Measurements from ENCODE around the gene OGT. TPM values are rescaled to one million over a fixed set of nuclear protein-coding genes. Genes with fewer than 3 reads are reported as not detected.
"Not testable (repeated sequence)": the region's sequence is repeated elsewhere in the genome, so short reads cannot be mapped to it uniquely, and the experiment has no call there.

The OGT gene
- total RNA-seq, 1 donor from 2014 or later = 277 TPM

- intact Hi-C loops (cut with micrococcal nuclease) = loop anchor here (1.0 kb wide), 1 partner anchor 116 kb away; no protein-coding TSS in a partner anchor
Observed at GRCh38 chrX:71536285-71536684, 3.4 kb downstream of the OGT start.

- intact Hi-C loops (cut with micrococcal nuclease) = no loop called here
Observed at GRCh38 chrX:71537743-71538142, 4.8 kb downstream of the OGT start.

GRCh38 chrX:71540801-71541200, 7.9 kb downstream of the OGT start:
- intact Hi-C loops (cut with micrococcal nuclease) = no loop called here

- intact Hi-C loops (cut with micrococcal nuclease) = no loop called here
Observed at GRCh38 chrX:71541210-71542022, 8.5 kb downstream of the OGT start.

- intact Hi-C loops (cut with micrococcal nuclease) = no loop called here
Observed at GRCh38 chrX:71542411-71542810, 9.5 kb downstream of the OGT start.

GRCh38 chrX:71542825-71543224, 9.9 kb downstream of the OGT start:
- intact Hi-C loops (cut with micrococcal nuclease) = no loop called here

- intact Hi-C loops (cut with micrococcal nuclease) = no loop called here
Observed at GRCh38 chrX:71543316-71543715, 10.4 kb downstream of the OGT start.

GRCh38 chrX:71545364-71545763, 12.5 kb downstream of the OGT start:
- intact Hi-C loops (cut with micrococcal nuclease) = loop anchor here (5.0 kb wide), 1 partner anchor 72 kb away; the partner anchor contains the start of gene CXCR3

- intact Hi-C loops (cut with micrococcal nuclease) = loop anchor here (5.0 kb wide), 1 partner anchor 70 kb away; the partner anchor contains the start of gene CXCR3
Observed at GRCh38 chrX:71546879-71547278, 14.0 kb downstream of the OGT start.

- intact Hi-C loops (cut with micrococcal nuclease) = loop anchor here (5.0 kb wide), 1 partner anchor 70 kb away; the partner anchor contains the start of gene CXCR3
Observed at GRCh38 chrX:71547339-71547738, 14.4 kb downstream of the OGT start.

GRCh38 chrX:71549986-71550385, 17.1 kb downstream of the OGT start:
- intact Hi-C loops (cut with micrococcal nuclease) = loop anchor here (5.0 kb wide), 1 partner anchor 67 kb away; the partner anchor contains the start of gene CXCR3

- intact Hi-C loops (cut with micrococcal nuclease) = no loop called here
Observed at GRCh38 chrX:71550578-71550977, 17.7 kb downstream of the OGT start.

GRCh38 chrX:71556036-71556435, 23.1 kb downstream of the OGT start:
- intact Hi-C loops (cut with micrococcal nuclease) = no loop called here

GRCh38 chrX:71558920-71559319, 26.0 kb downstream of the OGT start:
- intact Hi-C loops (cut with micrococcal nuclease) = no loop called here

- intact Hi-C loops (cut with micrococcal nuclease) = loop anchor here (10.0 kb wide), 1 partner anchor 175 kb away; no protein-coding TSS in a partner anchor
Observed at GRCh38 chrX:71559773-71560172, 26.9 kb downstream of the OGT start.

- intact Hi-C loops (cut with micrococcal nuclease) = loop anchor here (10.0 kb wide), 1 partner anchor 179 kb away; no protein-coding TSS in a partner anchor
Observed at GRCh38 chrX:71563921-71564320, 31.0 kb downstream of the OGT start.

- intact Hi-C loops (cut with micrococcal nuclease) = loop anchor here (10.0 kb wide), 1 partner anchor 181 kb away; no protein-coding TSS in a partner anchor
Observed at GRCh38 chrX:71565474-71566041, 32.7 kb downstream of the OGT start.

- intact Hi-C loops (cut with micrococcal nuclease) = not testable (repeated sequence)
Observed at GRCh38 chrX:71571390-71571789, 38.5 kb downstream of the OGT start.

GRCh38 chrX:71573590-71573989, 40.7 kb downstream of the OGT start:
- intact Hi-C loops (cut with micrococcal nuclease) = no loop called here

- intact Hi-C loops (cut with micrococcal nuclease) = loop anchor here (5.0 kb wide), 1 partner anchor 75 kb away; no protein-coding TSS in a partner anchor
Observed at GRCh38 chrX:71577682-71578081, 44.8 kb downstream of the OGT start.

- intact Hi-C loops (cut with micrococcal nuclease) = loop anchor here (5.0 kb wide), 1 partner anchor 74 kb away; no protein-coding TSS in a partner anchor
Observed at GRCh38 chrX:71578253-71579135, 45.6 kb downstream of the OGT start, which contains the start of gene GCNA. Gene GCNA, plus strand, starts transcription at chrX:71578437. Its CDS starts 2,385 bp downstream, at chrX:71580822.

Measured in T-helper 2 cell treated with Interferon-gamma antibody and Interleukin-4, amounts not matched to agents 100 ng/mL and 5 ng/mL, for 36 hours (primary cell).